Loucy (cell line): ENCODE measurements around the gene SLC35B2.

Experiments
- H2AFZ ChIP-seq: fragments of 200-600 bp; sonication (generic); 2 replicates; pipeline ENCODE4 v1.6.0; 2016; ENCODE audit warnings: antibody characterized with exemption, mild to moderate bottlenecking, low read length, moderate library complexity
- H3F3A ChIP-seq: fragments of 200-600 bp; 2 replicates; pipeline ENCODE4 v1.6.0; 2016; ENCODE audit warnings: antibody characterized with exemption, low read depth, mild to moderate bottlenecking
- H3K27me3 ChIP-seq: fragments of 200-600 bp; sonication (generic); 2 replicates; pipeline ENCODE4 v1.6.1; 2014; ENCODE audit warnings: low read length, mild to moderate bottlenecking; ENCODE audit not compliant: insufficient read depth, poor library complexity, severe bottlenecking
- H3K36me3 ChIP-seq: fragments of 200-600 bp; sonication (generic); 2 replicates; pipeline ENCODE4 v1.6.1; 2016; ENCODE audit warnings: low read length; ENCODE audit not compliant: insufficient read depth
- H3K4me1 ChIP-seq: fragments of 200-600 bp; sonication (generic); 2 replicates; pipeline ENCODE4 v1.5.1; 2014; ENCODE audit warnings: low read length, mild to moderate bottlenecking; ENCODE audit not compliant: insufficient read depth, poor library complexity, severe bottlenecking
- H3K4me2 ChIP-seq: fragments of 200-600 bp; sonication (generic); 2 replicates; pipeline ENCODE4 v1.6.0; 2014; ENCODE audit warnings: antibody characterized with exemption, low read length, low read depth, mild to moderate bottlenecking; ENCODE audit not compliant: poor library complexity, severe bottlenecking
- H3K4me3 ChIP-seq: fragments of 200-600 bp; sonication (generic); 2 replicates; pipeline ENCODE4 v1.5.1; 2014; ENCODE audit warnings: low read length, mild to moderate bottlenecking, mixed read lengths; ENCODE audit not compliant: poor library complexity, severe bottlenecking
- H3K79me2 ChIP-seq: fragments of 200-600 bp; sonication (generic); 2 replicates; pipeline ENCODE4 v1.6.1; 2014; ENCODE audit warnings: low read length; ENCODE audit not compliant: insufficient read depth
- H3K9ac ChIP-seq: fragments of 200-600 bp; sonication (generic); 2 replicates; pipeline ENCODE4 v1.6.0; 2014; ENCODE audit warnings: mild to moderate bottlenecking, low read depth, low read length, moderate library complexity; ENCODE audit not compliant: poor library complexity, severe bottlenecking
- H3K9me2 ChIP-seq: fragments of 200-600 bp; sonication (generic); replicated peaks from 2 replicates; pipeline ENCODE4 v1.6.1; 2016; ENCODE audit warnings: low read depth, low read length, mixed read lengths
- H3K9me3 ChIP-seq: fragments of 200-600 bp; sonication (generic); 2 replicates; pipeline ENCODE4 v1.6.1; 2014; ENCODE audit warnings: mild to moderate bottlenecking, antibody characterized with exemption, low read length, low read depth; ENCODE audit not compliant: insufficient read depth
- H4K20me1 ChIP-seq: fragments of 200-600 bp; sonication (generic); 2 replicates; pipeline ENCODE4 v1.6.0; 2014; ENCODE audit warnings: antibody characterized with exemption, low read length, mild to moderate bottlenecking; ENCODE audit not compliant: insufficient read depth, poor library complexity, severe bottlenecking
- EZH2phosphoT487 ChIP-seq: fragments of 200-600 bp; IDR thresholded peaks from 2 replicates; pipeline ENCODE4 v1.6.1; 2018; ENCODE audit warnings: antibody characterized with exemption, mild to moderate bottlenecking, moderate library complexity, borderline replicate concordance
- TF ChIP-seq, protein P1 (sequence below): fragments of 200-600 bp; sonication (generic); conservative IDR thresholded peaks from 2 replicates; pipeline ENCODE4 v1.5.1; 2014; ENCODE audit warnings: mild to moderate bottlenecking, antibody characterized with exemption, low read length

SLC35B2 gene

DNA sequence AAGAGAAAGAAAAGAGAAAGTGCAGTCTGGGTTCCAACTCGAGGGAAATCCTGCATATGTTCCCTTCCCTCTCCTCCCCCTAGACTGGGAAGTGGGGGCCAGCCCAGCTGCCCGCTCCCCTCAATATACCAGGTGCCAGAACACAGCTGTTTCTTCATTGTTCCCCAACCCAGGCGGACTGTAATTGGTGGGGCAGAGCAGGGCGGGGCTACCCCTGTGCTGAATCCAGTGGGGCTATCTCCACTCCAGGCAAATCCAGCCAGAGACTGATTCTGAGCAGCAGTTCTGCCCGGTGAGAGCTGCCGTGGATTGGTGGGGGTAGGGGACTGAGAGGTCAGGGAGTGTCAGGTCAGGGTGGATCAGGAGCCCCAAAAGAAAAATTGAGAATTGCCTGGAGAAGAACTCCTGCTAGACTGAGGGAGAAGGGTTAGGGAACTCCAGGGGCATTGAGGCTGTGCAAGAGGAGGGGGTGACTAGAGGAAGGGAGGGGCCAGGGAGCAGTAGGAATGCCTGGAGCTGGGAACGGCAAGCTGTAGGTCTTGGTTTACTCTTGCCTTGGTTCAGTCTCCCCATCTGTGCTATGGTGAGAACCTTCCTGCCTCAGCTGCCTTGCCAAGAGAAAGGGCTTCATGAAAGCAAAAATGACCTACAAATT, 40.5 kb downstream of the SLC35B2 start, which contains the start of gene MYMX:
Gene MYMX (plus strand): TSS at position 250 of the 655 bp plus-strand sequence. CDS start 546 bp downstream, outside the sequence.
- no peak within 1 kb of the TSS for H3K9ac ChIP-seq

DNA sequence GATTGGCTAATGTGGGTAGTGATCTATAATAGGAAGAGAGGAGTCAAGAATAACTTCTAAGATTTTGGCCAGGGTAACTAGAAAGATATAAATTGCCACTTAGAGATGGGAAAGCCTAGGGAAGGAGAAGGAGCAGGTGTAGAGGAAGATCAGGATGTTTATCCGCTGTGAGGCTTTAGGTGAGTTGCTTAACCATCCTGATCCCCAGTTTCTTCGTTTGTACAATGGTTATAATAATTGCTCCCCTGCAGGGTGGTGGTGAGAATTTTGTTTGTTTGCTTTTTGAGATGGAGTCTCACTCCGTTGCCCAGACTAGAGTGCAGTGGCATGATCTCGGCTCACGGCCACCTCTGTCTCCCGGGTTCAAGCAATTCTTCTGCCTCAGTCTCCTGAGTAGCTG, 43.0 kb downstream of the SLC35B2 start:
- Histone ChIP-seq H3K36me3 (no peaks in the 10 kb centered on the region), H3K27me3 (no peaks in the 10 kb centered on the region), H3F3A (no peaks in the 10 kb centered on the region), H2AFZ (no peak overlapping the region), H3K4me3 (no peak overlapping the region), H4K20me1 (no peaks in the 10 kb centered on the region), H3K9ac (no peak overlapping the region), H3K9me3 (no peaks in the 10 kb centered on the region), H3K79me2 (no peaks in the 10 kb centered on the region), H3K9me2 (no peaks in the 10 kb centered on the region), H3K4me2 (no peak overlapping the region), H3K4me1 (peaks cover 19% of the 10 kb centered on the region)
- TF ChIP-seq EZH2phosphoT487 = no peak
- TF ChIP-seq, protein P1, sequence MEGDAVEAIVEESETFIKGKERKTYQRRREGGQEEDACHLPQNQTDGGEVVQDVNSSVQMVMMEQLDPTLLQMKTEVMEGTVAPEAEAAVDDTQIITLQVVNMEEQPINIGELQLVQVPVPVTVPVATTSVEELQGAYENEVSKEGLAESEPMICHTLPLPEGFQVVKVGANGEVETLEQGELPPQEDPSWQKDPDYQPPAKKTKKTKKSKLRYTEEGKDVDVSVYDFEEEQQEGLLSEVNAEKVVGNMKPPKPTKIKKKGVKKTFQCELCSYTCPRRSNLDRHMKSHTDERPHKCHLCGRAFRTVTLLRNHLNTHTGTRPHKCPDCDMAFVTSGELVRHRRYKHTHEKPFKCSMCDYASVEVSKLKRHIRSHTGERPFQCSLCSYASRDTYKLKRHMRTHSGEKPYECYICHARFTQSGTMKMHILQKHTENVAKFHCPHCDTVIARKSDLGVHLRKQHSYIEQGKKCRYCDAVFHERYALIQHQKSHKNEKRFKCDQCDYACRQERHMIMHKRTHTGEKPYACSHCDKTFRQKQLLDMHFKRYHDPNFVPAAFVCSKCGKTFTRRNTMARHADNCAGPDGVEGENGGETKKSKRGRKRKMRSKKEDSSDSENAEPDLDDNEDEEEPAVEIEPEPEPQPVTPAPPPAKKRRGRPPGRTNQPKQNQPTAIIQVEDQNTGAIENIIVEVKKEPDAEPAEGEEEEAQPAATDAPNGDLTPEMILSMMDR = no peak

More for the DNA sequence above, 40.5 kb downstream of the SLC35B2 start, which contains the start of gene MYMX:
- no peaks in the 10 kb centered on the region for H3K36me3 ChIP-seq
- H3K4me3 ChIP-seq = no peak within 1 kb of the TSS
- H3K27me3 ChIP-seq = no peaks in the 10 kb centered on the region
- H3F3A ChIP-seq = peaks cover 3% of the 10 kb centered on the region; the same call in 1 of the 2 replicates
- H3K79me2 ChIP-seq = no peaks in the 10 kb centered on the region
- no peak within 1 kb of the TSS for H2AFZ ChIP-seq
- no peak within 1 kb of the TSS for H3K4me2 ChIP-seq
- peaks cover 27% of the 10 kb centered on the region for H3K4me1 ChIP-seq
- H4K20me1 ChIP-seq = no peaks in the 10 kb centered on the region
- TF ChIP-seq, protein P1 = no peak
- no peak for TF ChIP-seq EZH2phosphoT487
- no peaks in the 10 kb centered on the region for H3K9me2 ChIP-seq
- no peaks in the 10 kb centered on the region for H3K9me3 ChIP-seq

DNA sequence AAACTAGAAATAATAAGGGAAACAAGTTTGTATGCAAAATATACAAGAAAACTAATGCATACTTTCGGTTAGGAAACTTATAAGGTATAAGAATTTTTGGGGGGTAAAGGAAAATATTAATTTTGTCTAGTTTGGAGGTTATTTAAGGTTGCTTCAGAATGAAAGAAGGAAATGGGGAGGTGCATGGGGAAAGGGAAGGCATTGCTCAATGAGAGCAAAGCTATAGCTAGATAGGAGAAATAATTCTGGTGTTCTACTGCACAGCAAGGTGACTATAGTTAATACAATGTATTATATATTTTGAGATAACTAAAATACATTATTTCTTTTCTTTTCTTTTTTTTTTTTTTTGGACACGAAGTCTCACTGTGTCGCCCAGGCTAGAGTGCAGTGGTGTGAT, 46.0 kb downstream of the SLC35B2 start:
- Histone ChIP-seq H3K4me3 (no peak overlapping the region), H3K4me1 (no peaks in the 10 kb centered on the region), H4K20me1 (no peaks in the 10 kb centered on the region), H3K4me2 (no peak overlapping the region), H3K27me3 (no peaks in the 10 kb centered on the region), H3K9me2 (no peaks in the 10 kb centered on the region), H3F3A (no peaks in the 10 kb centered on the region), H2AFZ (no peak overlapping the region), H3K36me3 (no peaks in the 10 kb centered on the region), H3K9ac (no peak overlapping the region), H3K9me3 (no peaks in the 10 kb centered on the region), H3K79me2 (no peaks in the 10 kb centered on the region)
- TF ChIP-seq, protein P1 = no peak
- no peak for TF ChIP-seq EZH2phosphoT487
